H1 (cell line): ENCODE data around the gene AKT1.

Source experiments
- CTCF ChIP-seq, 3 experiments: IDR thresholded peaks; 1 replicate in 2 of 3; 2 replicates in 1 of 3; pipeline versions ENCODE4 v1.5.1 to v1.6.1; 2011; ENCODE audit warnings: low read length in 3 of 3, mild to moderate bottlenecking in 3 of 3, inconsistent platforms in 2 of 3, low read depth in 1 of 3, moderate library complexity in 1 of 3; ENCODE audit not compliant: insufficient read depth in 1 of 3; ENCODE audit errors: control extremely low read depth in 1 of 3
- GABPA ChIP-seq: IDR thresholded peaks from 2 replicates; pipeline ENCODE4 v1.6.1; 2011; ENCODE audit warnings: mild to moderate bottlenecking, low read length, moderate library complexity, borderline replicate concordance; ENCODE audit not compliant: insufficient read depth
- JUN ChIP-seq: IDR thresholded peaks from 2 replicates; pipeline ENCODE4 v1.6.1; 2011; ENCODE audit warnings: low read depth, mild to moderate bottlenecking, improper control_type of control experiment, low read length
- PHF8 ChIP-seq: fragments of 200-600 bp; sonication (generic); conservative IDR thresholded peaks from 2 replicates; pipeline ENCODE4 v1.7.1; 2012; ENCODE audit warnings: low read depth, mild to moderate bottlenecking, inconsistent platforms, low read length, moderate library complexity
- RFX5 ChIP-seq: IDR thresholded peaks from 2 replicates; pipeline ENCODE4 v1.6.1; 2011; ENCODE audit warnings: low read depth, low read length, improper control_type of control experiment, borderline replicate concordance
- SIRT6 ChIP-seq: IDR thresholded peaks from one replicate; pipeline ENCODE4 v1.7.1; 2012; ENCODE audit warnings: low read length, inconsistent platforms
- SUZ12 ChIP-seq: fragments of 200-600 bp; sonication (generic); IDR thresholded peaks from 2 replicates; pipeline ENCODE4 v1.6.1; 2012; ENCODE audit warnings: mild to moderate bottlenecking, inconsistent platforms, low read length, moderate library complexity, mixed read lengths
- TF ChIP-seq, protein P1 (sequence below): fragments of 300-600 bp; sonication (generic); IDR thresholded peaks from 2 replicates; pipeline ENCODE4 v1.7.1; 2012; ENCODE audit warnings: low read length, moderate library complexity, mild to moderate bottlenecking, inconsistent platforms; ENCODE audit not compliant: insufficient replicate concordance

GRCh38 chr14:104741803-104742251 lies 53.7 kb downstream of the AKT1 start:
- TF ChIP-seq GABPA: no peak
- no peak for TF ChIP-seq RFX5
- no peak for TF ChIP-seq SIRT6
- no peak for TF ChIP-seq SUZ12
- no peak for TF ChIP-seq PHF8
- TF ChIP-seq CTCF (IDR thresholded peaks at IDR 0.05; ENCODE audit: control extremely low read depth in 1 of 3, insufficient read depth in 1 of 3, low read depth in 1 of 3, low read length in 3 of 3): no peak
- TF ChIP-seq, protein P1, sequence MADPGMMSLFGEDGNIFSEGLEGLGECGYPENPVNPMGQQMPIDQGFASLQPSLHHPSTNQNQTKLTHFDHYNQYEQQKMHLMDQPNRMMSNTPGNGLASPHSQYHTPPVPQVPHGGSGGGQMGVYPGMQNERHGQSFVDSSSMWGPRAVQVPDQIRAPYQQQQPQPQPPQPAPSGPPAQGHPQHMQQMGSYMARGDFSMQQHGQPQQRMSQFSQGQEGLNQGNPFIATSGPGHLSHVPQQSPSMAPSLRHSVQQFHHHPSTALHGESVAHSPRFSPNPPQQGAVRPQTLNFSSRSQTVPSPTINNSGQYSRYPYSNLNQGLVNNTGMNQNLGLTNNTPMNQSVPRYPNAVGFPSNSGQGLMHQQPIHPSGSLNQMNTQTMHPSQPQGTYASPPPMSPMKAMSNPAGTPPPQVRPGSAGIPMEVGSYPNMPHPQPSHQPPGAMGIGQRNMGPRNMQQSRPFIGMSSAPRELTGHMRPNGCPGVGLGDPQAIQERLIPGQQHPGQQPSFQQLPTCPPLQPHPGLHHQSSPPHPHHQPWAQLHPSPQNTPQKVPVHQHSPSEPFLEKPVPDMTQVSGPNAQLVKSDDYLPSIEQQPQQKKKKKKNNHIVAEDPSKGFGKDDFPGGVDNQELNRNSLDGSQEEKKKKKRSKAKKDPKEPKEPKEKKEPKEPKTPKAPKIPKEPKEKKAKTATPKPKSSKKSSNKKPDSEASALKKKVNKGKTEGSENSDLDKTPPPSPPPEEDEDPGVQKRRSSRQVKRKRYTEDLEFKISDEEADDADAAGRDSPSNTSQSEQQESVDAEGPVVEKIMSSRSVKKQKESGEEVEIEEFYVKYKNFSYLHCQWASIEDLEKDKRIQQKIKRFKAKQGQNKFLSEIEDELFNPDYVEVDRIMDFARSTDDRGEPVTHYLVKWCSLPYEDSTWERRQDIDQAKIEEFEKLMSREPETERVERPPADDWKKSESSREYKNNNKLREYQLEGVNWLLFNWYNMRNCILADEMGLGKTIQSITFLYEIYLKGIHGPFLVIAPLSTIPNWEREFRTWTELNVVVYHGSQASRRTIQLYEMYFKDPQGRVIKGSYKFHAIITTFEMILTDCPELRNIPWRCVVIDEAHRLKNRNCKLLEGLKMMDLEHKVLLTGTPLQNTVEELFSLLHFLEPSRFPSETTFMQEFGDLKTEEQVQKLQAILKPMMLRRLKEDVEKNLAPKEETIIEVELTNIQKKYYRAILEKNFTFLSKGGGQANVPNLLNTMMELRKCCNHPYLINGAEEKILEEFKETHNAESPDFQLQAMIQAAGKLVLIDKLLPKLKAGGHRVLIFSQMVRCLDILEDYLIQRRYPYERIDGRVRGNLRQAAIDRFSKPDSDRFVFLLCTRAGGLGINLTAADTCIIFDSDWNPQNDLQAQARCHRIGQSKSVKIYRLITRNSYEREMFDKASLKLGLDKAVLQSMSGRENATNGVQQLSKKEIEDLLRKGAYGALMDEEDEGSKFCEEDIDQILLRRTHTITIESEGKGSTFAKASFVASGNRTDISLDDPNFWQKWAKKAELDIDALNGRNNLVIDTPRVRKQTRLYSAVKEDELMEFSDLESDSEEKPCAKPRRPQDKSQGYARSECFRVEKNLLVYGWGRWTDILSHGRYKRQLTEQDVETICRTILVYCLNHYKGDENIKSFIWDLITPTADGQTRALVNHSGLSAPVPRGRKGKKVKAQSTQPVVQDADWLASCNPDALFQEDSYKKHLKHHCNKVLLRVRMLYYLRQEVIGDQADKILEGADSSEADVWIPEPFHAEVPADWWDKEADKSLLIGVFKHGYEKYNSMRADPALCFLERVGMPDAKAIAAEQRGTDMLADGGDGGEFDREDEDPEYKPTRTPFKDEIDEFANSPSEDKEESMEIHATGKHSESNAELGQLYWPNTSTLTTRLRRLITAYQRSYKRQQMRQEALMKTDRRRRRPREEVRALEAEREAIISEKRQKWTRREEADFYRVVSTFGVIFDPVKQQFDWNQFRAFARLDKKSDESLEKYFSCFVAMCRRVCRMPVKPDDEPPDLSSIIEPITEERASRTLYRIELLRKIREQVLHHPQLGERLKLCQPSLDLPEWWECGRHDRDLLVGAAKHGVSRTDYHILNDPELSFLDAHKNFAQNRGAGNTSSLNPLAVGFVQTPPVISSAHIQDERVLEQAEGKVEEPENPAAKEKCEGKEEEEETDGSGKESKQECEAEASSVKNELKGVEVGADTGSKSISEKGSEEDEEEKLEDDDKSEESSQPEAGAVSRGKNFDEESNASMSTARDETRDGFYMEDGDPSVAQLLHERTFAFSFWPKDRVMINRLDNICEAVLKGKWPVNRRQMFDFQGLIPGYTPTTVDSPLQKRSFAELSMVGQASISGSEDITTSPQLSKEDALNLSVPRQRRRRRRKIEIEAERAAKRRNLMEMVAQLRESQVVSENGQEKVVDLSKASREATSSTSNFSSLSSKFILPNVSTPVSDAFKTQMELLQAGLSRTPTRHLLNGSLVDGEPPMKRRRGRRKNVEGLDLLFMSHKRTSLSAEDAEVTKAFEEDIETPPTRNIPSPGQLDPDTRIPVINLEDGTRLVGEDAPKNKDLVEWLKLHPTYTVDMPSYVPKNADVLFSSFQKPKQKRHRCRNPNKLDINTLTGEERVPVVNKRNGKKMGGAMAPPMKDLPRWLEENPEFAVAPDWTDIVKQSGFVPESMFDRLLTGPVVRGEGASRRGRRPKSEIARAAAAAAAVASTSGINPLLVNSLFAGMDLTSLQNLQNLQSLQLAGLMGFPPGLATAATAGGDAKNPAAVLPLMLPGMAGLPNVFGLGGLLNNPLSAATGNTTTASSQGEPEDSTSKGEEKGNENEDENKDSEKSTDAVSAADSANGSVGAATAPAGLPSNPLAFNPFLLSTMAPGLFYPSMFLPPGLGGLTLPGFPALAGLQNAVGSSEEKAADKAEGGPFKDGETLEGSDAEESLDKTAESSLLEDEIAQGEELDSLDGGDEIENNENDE: no peak
- TF ChIP-seq JUN: no peak
